Vagina (tissue), 2 donors: ENCODE measurements around the gene AGO3.
"Not testable (repeated sequence)": the region's sequence is repeated elsewhere in the genome, so short reads cannot be mapped to it uniquely, and the experiment has no call there.

Experiments used
- POLR2AphosphoS5 ChIP-seq, 2 donors: sonication (generic); formaldehyde crosslinking; IDR thresholded peaks; one replicate each; pipeline ENCODE4 v1.9.0; 2017; ENCODE audit warnings: antibody characterized with exemption in 2 of 2, mild to moderate bottlenecking in 2 of 2, low read depth in 1 of 2; ENCODE audit not compliant: insufficient read depth in 1 of 2
- TF ChIP-seq, protein P1 (sequence below), 3 experiments: fragments of 450-650 bp in 2 of 3; fragments of 200-600 bp in 1 of 3; sonication (generic) in 1 of 3; IDR thresholded peaks; one replicate each; pipeline ENCODE4 v1.5.1; 2017 to 2019; ENCODE audit warnings: antibody characterized with exemption in 3 of 3, mild to moderate bottlenecking in 2 of 3, moderate library complexity in 2 of 3

GRCh38 chr1:35888981-35889380 lies 41.9 kb upstream of the AGO3 start:
- not testable (repeated sequence) for TF ChIP-seq POLR2AphosphoS5 (IDR thresholded peaks at IDR 0.05; ENCODE audit: insufficient read depth in 1 of 2, low read depth in 1 of 2)
- TF ChIP-seq, protein P1, sequence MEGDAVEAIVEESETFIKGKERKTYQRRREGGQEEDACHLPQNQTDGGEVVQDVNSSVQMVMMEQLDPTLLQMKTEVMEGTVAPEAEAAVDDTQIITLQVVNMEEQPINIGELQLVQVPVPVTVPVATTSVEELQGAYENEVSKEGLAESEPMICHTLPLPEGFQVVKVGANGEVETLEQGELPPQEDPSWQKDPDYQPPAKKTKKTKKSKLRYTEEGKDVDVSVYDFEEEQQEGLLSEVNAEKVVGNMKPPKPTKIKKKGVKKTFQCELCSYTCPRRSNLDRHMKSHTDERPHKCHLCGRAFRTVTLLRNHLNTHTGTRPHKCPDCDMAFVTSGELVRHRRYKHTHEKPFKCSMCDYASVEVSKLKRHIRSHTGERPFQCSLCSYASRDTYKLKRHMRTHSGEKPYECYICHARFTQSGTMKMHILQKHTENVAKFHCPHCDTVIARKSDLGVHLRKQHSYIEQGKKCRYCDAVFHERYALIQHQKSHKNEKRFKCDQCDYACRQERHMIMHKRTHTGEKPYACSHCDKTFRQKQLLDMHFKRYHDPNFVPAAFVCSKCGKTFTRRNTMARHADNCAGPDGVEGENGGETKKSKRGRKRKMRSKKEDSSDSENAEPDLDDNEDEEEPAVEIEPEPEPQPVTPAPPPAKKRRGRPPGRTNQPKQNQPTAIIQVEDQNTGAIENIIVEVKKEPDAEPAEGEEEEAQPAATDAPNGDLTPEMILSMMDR (IDR thresholded peaks at IDR 0.05) = not testable (repeated sequence)
